K562 (cell line): ENCODE measurements around the gene MBD5. TPM values are rescaled to one million over a fixed set of nuclear protein-coding genes. Genes with fewer than 3 reads are reported as not detected.

Experiments
- ATAC-seq: fragments of 200-7000 bp; cut with Tn5 transposase; 3 replicates; pipeline ENCODE4 v1.9.1; 2020; ENCODE audit warnings: moderate library complexity
- BruUV-seq: library from RNA; stranded (reverse); fragments of 400-500 nt; replicated peaks from 2 replicates; lab custom pipeline; 2021; lab: Mats Ljungman, UMichigan
- CTCF ChIA-PET: fragments of 300-600 bp; formaldehyde crosslinking; extraction: SDS; loops from one replicate; lab custom pipeline; 2021; ENCODE audit warnings: low intra/inter-chr PET ratio; lab: Yijun Ruan, JAX
- POLR2A ChIA-PET: fragments of 300-600, 350-650 bp; sonication (Branson Sonifier 250); formaldehyde crosslinking; extraction: SDS; loops from one replicate; lab custom pipeline; 2021; ENCODE audit warnings: antibody characterized with exemption, inconsistent platforms; lab: Yijun Ruan, JAX
- DNase-seq, 4 experiments: peaks; one replicate each; pipeline versions ENCODE4 v3.0.0 to v3.0.0-alpha.2; 2011 to 2018; ENCODE audit warnings: low spot score in 3 of 4, mixed read lengths in 3 of 4; ENCODE audit errors: extremely low read depth in 1 of 4
- FAIRE-seq: peaks from 2 replicates; lab custom pipeline; 2011; peaks lifted over from hg19 to GRCh38; lab: Jason Lieb, UNC
- H2AFZ ChIP-seq: 2 replicates; pipeline ENCODE4 v1.6.0; 2011; ENCODE audit warnings: low read depth, low read length, control low read depth, inconsistent platforms
- H3K27ac ChIP-seq: fragments of 200-600 bp; 3 replicates; pipeline ENCODE4 v1.8.0; 2011; ENCODE audit warnings: low read depth, mild to moderate bottlenecking, control low read depth, inconsistent platforms, low read length, moderate library complexity, mixed read lengths; ENCODE audit errors: extremely low read depth
- H3K27me3 ChIP-seq, 2 experiments: fragments of 300-600 bp in 1 of 2; 2 replicates in 1 of 2; 3 replicates in 1 of 2; pipeline versions ENCODE4 v1.6.0 to v1.8.0; 2011; ENCODE audit warnings: inconsistent platforms in 2 of 2, low read length in 2 of 2, mild to moderate bottlenecking in 1 of 2, mixed read lengths in 1 of 2, moderate library complexity in 1 of 2; ENCODE audit not compliant: control insufficient read depth in 2 of 2, insufficient read depth in 2 of 2
- H3K36me3 ChIP-seq: fragments of 300-600 bp; 3 replicates; pipeline ENCODE4 v1.8.0; 2011; ENCODE audit warnings: mild to moderate bottlenecking, low read length, inconsistent platforms; ENCODE audit not compliant: control insufficient read depth, insufficient read depth
- H3K4me1 ChIP-seq, 2 experiments: fragments of 200-600 bp in 1 of 2; replicated peaks in 1 of 2; 2 replicates in 1 of 2; 3 replicates in 1 of 2; pipeline versions ENCODE4 v1.5.1 to v1.8.0; 2011; ENCODE audit warnings: inconsistent platforms in 2 of 2, low read length in 2 of 2, mild to moderate bottlenecking in 1 of 2, mixed read lengths in 1 of 2, moderate library complexity in 1 of 2; ENCODE audit not compliant: control insufficient read depth in 2 of 2, insufficient read depth in 2 of 2
- H3K4me2 ChIP-seq: 2 replicates; pipeline ENCODE4 v1.6.1; 2011; ENCODE audit warnings: low read length, control low read depth, inconsistent platforms, mixed read lengths; ENCODE audit not compliant: insufficient read depth
- H3K4me3 ChIP-seq: fragments of 200-600 bp; sonication (generic), shearing (Covaris generic); 2 replicates; pipeline ENCODE4 v1.5.1; 2016; ENCODE audit warnings: control low read depth, inconsistent platforms
- H3K79me2 ChIP-seq: fragments of 200-600 bp; 3 replicates; pipeline ENCODE4 v1.8.0; 2011; ENCODE audit warnings: low read length, inconsistent platforms; ENCODE audit not compliant: control insufficient read depth, insufficient read depth
- H3K9ac ChIP-seq, 2 experiments: 2 replicates each; pipeline versions ENCODE4 v1.6.0 to v1.6.1; 2011; ENCODE audit warnings: low read depth in 2 of 2, low read length in 2 of 2, control low read depth in 1 of 2, inconsistent platforms in 1 of 2, mild to moderate bottlenecking in 1 of 2, mixed read lengths in 1 of 2; ENCODE audit not compliant: insufficient read depth in 1 of 2
- H3K9me1 ChIP-seq: one replicate; pipeline ENCODE4 v1.6.0; 2011; ENCODE audit warnings: inconsistent platforms, mild to moderate bottlenecking, low read length, moderate library complexity; ENCODE audit not compliant: control insufficient read depth, insufficient read depth
- H3K9me3 ChIP-seq: replicated peaks from 2 replicates; pipeline ENCODE4 v1.5.1; 2011; ENCODE audit warnings: low read depth, low read length, inconsistent platforms; ENCODE audit not compliant: control insufficient read depth, insufficient read depth
- H4K20me1 ChIP-seq: replicated peaks from 2 replicates; pipeline ENCODE4 v1.6.1; 2011; ENCODE audit warnings: low read length, inconsistent platforms, mixed read lengths; ENCODE audit not compliant: control insufficient read depth, insufficient read depth
- E2F3 ChIP-seq: fragments of 250-450 bp; sonication (Bioruptor Pico); IDR thresholded peaks from 2 replicates; pipeline ENCODE4 v1.4.0; 2020; ENCODE audit warnings: mild to moderate bottlenecking
- POLR2H ChIP-seq: IDR thresholded peaks from 2 replicates; pipeline ENCODE4 v1.6.1; 2016; ENCODE audit warnings: missing genetic modification characterization, low read depth, mild to moderate bottlenecking, control low read depth, missing compliant biosample characterization, moderate library complexity
- RBBP5 ChIP-seq: fragments of 200-600 bp; sonication (generic); IDR thresholded peaks from 2 replicates; pipeline ENCODE4 v1.6.1; 2012; ENCODE audit warnings: borderline replicate concordance, mild to moderate bottlenecking, low read length, control low read depth, inconsistent platforms; ENCODE audit not compliant: insufficient read depth, poor library complexity, severe bottlenecking
- TFE3 ChIP-seq: fragments of 450-650 bp; formaldehyde crosslinking; IDR thresholded peaks from 2 replicates; pipeline ENCODE4 v1.4.0; 2020; ENCODE audit warnings: mild to moderate bottlenecking, mixed read lengths
- ZBTB40 ChIP-seq, 2 experiments: fragments of 450-650 bp in 1 of 2; sonication (generic) in 1 of 2; formaldehyde crosslinking in 1 of 2; IDR thresholded peaks; 2 replicates each; pipeline versions ENCODE4 v1.7.1 to v1.9.0; 2016 to 2022; ENCODE audit warnings: inconsistent platforms in 1 of 2, mild to moderate bottlenecking in 1 of 2, missing genetic modification reagents in 1 of 2
- ZNF655 ChIP-seq: fragments of 250-450 bp; sonication (Bioruptor Pico); IDR thresholded peaks from 2 replicates; pipeline ENCODE4 v1.5.0; 2021
- WGBS: fragments of 100-300 bp; shearing (Covaris generic); methylation state at CpG from one replicate; pipeline ENCODE4 v1.1.6; 2016; ENCODE audit warnings: low coverage, mixed read lengths; ENCODE audit not compliant: insufficient coverage; ENCODE audit errors: missing lambda C conversion rate; 5-methylcytosine and 5-hydroxymethylcytosine counted together
- in situ Hi-C: fragments of 300-500 bp; cut with MboI; formaldehyde crosslinking; loops from 4 replicates; pipeline ENCODE4 v1.15.0; 2018; ENCODE audit warnings: inconsistent platforms, mixed read lengths
- intact Hi-C: fragments of 100-400 bp; cut with micrococcal nuclease; formaldehyde crosslinking; loops from 2 replicates; pipeline ENCODE4 v1.14.2; 2022
- polyA plus RNA-seq, 8 experiments: library from polyadenylated mRNA; depleted of rRNA in 4 of 8; stranded (reverse) in 5 of 8; unstranded in 3 of 8; fragments of >200 nt; fragmentation: Nextera tagmentation in 2 of 8; fragmentation: Illumina TruSeq in 1 of 8; extraction: Ambion mirVana in 2 of 8; extraction: Trizol in 1 of 8; gene quantifications; 2 replicates each; pipeline versions ENCODE4 v1.2.1 to v1.2.3, GENCODE V29; 2011 to 2014; ENCODE audit warnings: inconsistent platforms in 1 of 8, missing spikeins in 1 of 8
- total RNA-seq, 7 experiments: library from RNA; depleted of rRNA in 6 of 7; stranded (reverse); fragments of >200 nt in 6 of 7; fragmentation: Illumina TruSeq in 2 of 7; extraction: Trizol in 2 of 7; gene quantifications; 2 replicates each; pipeline versions ENCODE4 v1.2.1 to v1.2.3, GENCODE V29; 2011 to 2021; ENCODE audit warnings: low replicate concordance in 1 of 7

MBD5 gene
- total and polyA plus RNA-seq, 9 of the 15 experiments (the other 6 are each of a cell fraction or from before 2014, with no cell fraction given): 3.4 to 14.5 (median 9.0) TPM

GRCh38 chr2:148252646-148253045, 231.8 kb downstream of the MBD5 start:
- no peaks in the 10 kb centered on the region for H4K20me1 ChIP-seq
- no peak for TF ChIP-seq TFE3 (CRISPR knock-in tag)
- no peak for TF ChIP-seq RBBP5
- TF ChIP-seq ZNF655 (CRISPR knock-in tag): no peak
- TF ChIP-seq POLR2H (tag): no peak
- no peak for TF ChIP-seq E2F3 (CRISPR knock-in tag)
- TF ChIP-seq ZBTB40 (IDR thresholded peaks at IDR 0.05): no peak
- no peak for TF ChIP-seq ZBTB40 (CRISPR knock-in tag; IDR thresholded peaks at IDR 0.05)
- no peaks in the 10 kb centered on the region for H3K27me3 ChIP-seq
- H3K9ac ChIP-seq: no peak overlapping the region
- DNase-seq (no peak), ATAC-seq (no peak), FAIRE-seq (no peak)
- H3K36me3 ChIP-seq: no peaks in the 10 kb centered on the region
- H3K27ac ChIP-seq: no peak overlapping the region
- CTCF ChIA-PET: no interaction called here
- POLR2A ChIA-PET: interaction anchor here (0.6 kb wide), 1 partner anchor 364 kb away, joined by 3 read pairs; no protein-coding TSS in a partner anchor
- H3K9me1 ChIP-seq: no peaks in the 10 kb centered on the region
- in situ Hi-C loops: no loop called here
- H3K79me2 ChIP-seq: no peaks in the 10 kb centered on the region
- no peak overlapping the region for H2AFZ ChIP-seq
- no peaks in the 10 kb centered on the region for H3K4me1 ChIP-seq
- no peak overlapping the region for H3K4me2 ChIP-seq
- intact Hi-C loops: no loop called here
- BruUV-seq: no TSS peak
- H3K9me3 ChIP-seq: peaks cover 6% of the 10 kb centered on the region
- 0% methylated on average over 2 of the region's 2 CpGs for WGBS
- no peak overlapping the region for H3K4me3 ChIP-seq
